ENCODE results near the gene JPH4. TPM values are rescaled to one million over a fixed set of nuclear protein-coding genes. Genes with fewer than 3 reads are reported as not detected.

Gene JPH4
- total RNA-seq, 1 experiment from 2014 or later = 0.15 TPM

DNA sequence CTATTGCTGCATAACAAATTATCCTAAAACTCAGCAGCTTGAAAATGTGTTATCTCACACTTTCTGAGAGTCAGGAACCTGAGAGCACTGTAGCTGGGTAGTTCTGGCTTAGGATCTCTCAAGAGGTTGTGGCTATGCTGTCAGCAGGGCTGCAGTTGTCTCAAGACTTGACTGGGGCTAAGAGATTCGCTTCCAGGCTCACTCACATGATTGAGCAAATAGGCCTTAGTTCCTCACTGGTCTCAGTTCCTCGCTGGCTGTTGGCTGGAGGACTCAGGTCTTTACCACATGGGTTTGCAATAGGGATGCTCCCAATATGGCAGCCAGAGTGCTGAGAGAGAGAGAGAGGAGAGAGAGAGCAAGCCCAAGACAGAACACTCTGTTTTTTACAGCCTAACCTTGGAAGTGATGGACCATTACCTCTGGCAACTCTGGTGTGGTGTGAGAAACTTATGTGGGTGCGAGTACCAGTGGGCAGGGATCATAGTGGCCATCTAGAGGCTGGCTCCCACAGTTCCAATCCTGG lies 41.6 kb upstream of the JPH4 start:
- DNase-seq (ENCODE audit: low read depth, low spot score) = no peak
- no peak for ATAC-seq
- CTCF ChIA-PET = interaction anchor here (2.3 kb wide), 1 partner anchor 12 kb away, joined by 10 read pairs; no protein-coding TSS in a partner anchor
- POLR2A ChIA-PET = no interaction called here
- no peak overlapping the region for H2AFZ ChIP-seq (ENCODE audit: low read depth, low read length, poor library complexity, severe bottlenecking)
- H3K9ac ChIP-seq (ENCODE audit: low read length) = no peak overlapping the region
- no peak overlapping the region for H3K27ac ChIP-seq (ENCODE audit: low read depth, low read length)
- no peaks in the 10 kb centered on the region for H3K36me3 ChIP-seq (ENCODE audit: control insufficient read depth in 1 of 2, insufficient read depth in 2 of 2, low read length in 2 of 2)
- H3K9me2 ChIP-seq (ENCODE audit: insufficient read depth) = no peaks in the 10 kb centered on the region
- RAD21 ChIA-PET (ENCODE audit: low non-redundant PET in 1 of 2, low total read pairs in 2 of 2, uncharacterized antibody in 2 of 2, unreplicated experiment in 2 of 2) = no interaction called here
- no peaks in the 10 kb centered on the region for H4K20me1 ChIP-seq (ENCODE audit: insufficient read depth)
- no peaks in the 10 kb centered on the region for H3K27me3 ChIP-seq (ENCODE audit: insufficient read depth, low read length)
- no peak overlapping the region for H3K4me3 ChIP-seq (replicated peaks in 1 of 2; ENCODE audit: low read depth in 1 of 2, low read length in 2 of 2)
- TF ChIP-seq TCF7L2 (IDR thresholded peaks at IDR 0.05; ENCODE audit: borderline replicate concordance, extremely low read depth, insufficient read depth, insufficient read length) (no peak), JUND (IDR thresholded peaks at IDR 0.05) (no peak), POLR2A (IDR thresholded peaks at IDR 0.05; ENCODE audit: borderline replicate concordance, extremely low read depth, insufficient read depth, insufficient read length) (no peak), POLR2AphosphoS5 (IDR thresholded peaks at IDR 0.05; ENCODE audit: low read depth, low read length) (no peak), CEBPB (IDR thresholded peaks at IDR 0.05; ENCODE audit: low read depth) (no peak), RAD21 (IDR thresholded peaks at IDR 0.05; ENCODE audit: low read depth) (no peak), ZFX (IDR thresholded peaks at IDR 0.05) (no peak), EGR1 (IDR thresholded peaks at IDR 0.05; ENCODE audit: low read depth) (no peak), ELF1 (IDR thresholded peaks at IDR 0.05; ENCODE audit: borderline replicate concordance, low read depth) (no peak), SRF (IDR thresholded peaks at IDR 0.05; ENCODE audit: low read depth) (no peak), ZNF274 (IDR thresholded peaks at IDR 0.05; ENCODE audit: low read depth, low read length) (no peak), YY1 (IDR thresholded peaks at IDR 0.05; ENCODE audit: extremely low read depth, insufficient replicate concordance, low read depth, low read length) (no peak), SP1 (IDR thresholded peaks at IDR 0.05; ENCODE audit: low read depth) (no peak), EZH2 (IDR thresholded peaks at IDR 0.05) (no peak), SIN3A (IDR thresholded peaks at IDR 0.05; ENCODE audit: low read depth) (no peak)
- TF ChIP-seq, protein P1, sequence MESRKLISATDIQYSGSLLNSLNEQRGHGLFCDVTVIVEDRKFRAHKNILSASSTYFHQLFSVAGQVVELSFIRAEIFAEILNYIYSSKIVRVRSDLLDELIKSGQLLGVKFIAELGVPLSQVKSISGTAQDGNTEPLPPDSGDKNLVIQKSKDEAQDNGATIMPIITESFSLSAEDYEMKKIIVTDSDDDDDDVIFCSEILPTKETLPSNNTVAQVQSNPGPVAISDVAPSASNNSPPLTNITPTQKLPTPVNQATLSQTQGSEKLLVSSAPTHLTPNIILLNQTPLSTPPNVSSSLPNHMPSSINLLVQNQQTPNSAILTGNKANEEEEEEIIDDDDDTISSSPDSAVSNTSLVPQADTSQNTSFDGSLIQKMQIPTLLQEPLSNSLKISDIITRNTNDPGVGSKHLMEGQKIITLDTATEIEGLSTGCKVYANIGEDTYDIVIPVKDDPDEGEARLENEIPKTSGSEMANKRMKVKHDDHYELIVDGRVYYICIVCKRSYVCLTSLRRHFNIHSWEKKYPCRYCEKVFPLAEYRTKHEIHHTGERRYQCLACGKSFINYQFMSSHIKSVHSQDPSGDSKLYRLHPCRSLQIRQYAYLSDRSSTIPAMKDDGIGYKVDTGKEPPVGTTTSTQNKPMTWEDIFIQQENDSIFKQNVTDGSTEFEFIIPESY (IDR thresholded peaks at IDR 0.05; ENCODE audit: extremely low read depth, insufficient replicate concordance, low read length) = no peak
- TF ChIP-seq, protein P2, sequence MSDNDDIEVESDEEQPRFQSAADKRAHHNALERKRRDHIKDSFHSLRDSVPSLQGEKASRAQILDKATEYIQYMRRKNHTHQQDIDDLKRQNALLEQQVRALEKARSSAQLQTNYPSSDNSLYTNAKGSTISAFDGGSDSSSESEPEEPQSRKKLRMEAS (IDR thresholded peaks at IDR 0.05) = no peak
- TF ChIP-seq, protein P3, sequence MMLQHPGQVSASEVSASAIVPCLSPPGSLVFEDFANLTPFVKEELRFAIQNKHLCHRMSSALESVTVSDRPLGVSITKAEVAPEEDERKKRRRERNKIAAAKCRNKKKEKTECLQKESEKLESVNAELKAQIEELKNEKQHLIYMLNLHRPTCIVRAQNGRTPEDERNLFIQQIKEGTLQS (IDR thresholded peaks at IDR 0.05) = no peak
- TF ChIP-seq, protein P4, sequence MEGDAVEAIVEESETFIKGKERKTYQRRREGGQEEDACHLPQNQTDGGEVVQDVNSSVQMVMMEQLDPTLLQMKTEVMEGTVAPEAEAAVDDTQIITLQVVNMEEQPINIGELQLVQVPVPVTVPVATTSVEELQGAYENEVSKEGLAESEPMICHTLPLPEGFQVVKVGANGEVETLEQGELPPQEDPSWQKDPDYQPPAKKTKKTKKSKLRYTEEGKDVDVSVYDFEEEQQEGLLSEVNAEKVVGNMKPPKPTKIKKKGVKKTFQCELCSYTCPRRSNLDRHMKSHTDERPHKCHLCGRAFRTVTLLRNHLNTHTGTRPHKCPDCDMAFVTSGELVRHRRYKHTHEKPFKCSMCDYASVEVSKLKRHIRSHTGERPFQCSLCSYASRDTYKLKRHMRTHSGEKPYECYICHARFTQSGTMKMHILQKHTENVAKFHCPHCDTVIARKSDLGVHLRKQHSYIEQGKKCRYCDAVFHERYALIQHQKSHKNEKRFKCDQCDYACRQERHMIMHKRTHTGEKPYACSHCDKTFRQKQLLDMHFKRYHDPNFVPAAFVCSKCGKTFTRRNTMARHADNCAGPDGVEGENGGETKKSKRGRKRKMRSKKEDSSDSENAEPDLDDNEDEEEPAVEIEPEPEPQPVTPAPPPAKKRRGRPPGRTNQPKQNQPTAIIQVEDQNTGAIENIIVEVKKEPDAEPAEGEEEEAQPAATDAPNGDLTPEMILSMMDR (IDR thresholded peaks at IDR 0.05 in 2 of 3, conservative IDR thresholded peaks at IDR 0.05 in 1 of 3; ENCODE audit: borderline replicate concordance in 1 of 3, insufficient read depth in 1 of 3, low read depth in 2 of 3, low read length in 2 of 3) = no peak
- no peaks in the 10 kb centered on the region for H3K4me1 ChIP-seq (ENCODE audit: control insufficient read depth in 1 of 2, insufficient read depth in 2 of 2, low read length in 2 of 2)
- no TSS peak for BruUV-seq (replicated peaks)
- H3K9me3 ChIP-seq (ENCODE audit: control insufficient read depth in 1 of 2, insufficient read depth in 1 of 2, low read depth in 1 of 2, low read length in 2 of 2) = peaks cover 9 to 10% of the 10 kb centered on the region in 2 experiments; a peak in 2 of 4 replicates
- H3K4me2 ChIP-seq (ENCODE audit: low read length) = no peak overlapping the region
- no peaks in the 10 kb centered on the region for H3K79me2 ChIP-seq (ENCODE audit: insufficient read depth, low read length)
- intact Hi-C loops (cut with micrococcal nuclease) = no loop called here
